Measurements from ENCODE around the gene ADARB2. TPM values are rescaled to one million over a fixed set of nuclear protein-coding genes. Genes with fewer than 3 reads are reported as not detected.
"Not testable (repeated sequence)": the region's sequence is repeated elsewhere in the genome, so short reads cannot be mapped to it uniquely, and the experiment has no call there.

ADARB2 gene
- total RNA-seq, 4 donors from 2014 or later = 0.13 to 6.1 (median 0.57) TPM

- no peak for DNase-seq (ENCODE audit: low spot score)
- ATAC-seq (ENCODE audit: low FRiP score) = no peak
Measured at GRCh38 chr10:1774796-1775195, 37.5 kb upstream of the ADARB2 start.

DNA sequence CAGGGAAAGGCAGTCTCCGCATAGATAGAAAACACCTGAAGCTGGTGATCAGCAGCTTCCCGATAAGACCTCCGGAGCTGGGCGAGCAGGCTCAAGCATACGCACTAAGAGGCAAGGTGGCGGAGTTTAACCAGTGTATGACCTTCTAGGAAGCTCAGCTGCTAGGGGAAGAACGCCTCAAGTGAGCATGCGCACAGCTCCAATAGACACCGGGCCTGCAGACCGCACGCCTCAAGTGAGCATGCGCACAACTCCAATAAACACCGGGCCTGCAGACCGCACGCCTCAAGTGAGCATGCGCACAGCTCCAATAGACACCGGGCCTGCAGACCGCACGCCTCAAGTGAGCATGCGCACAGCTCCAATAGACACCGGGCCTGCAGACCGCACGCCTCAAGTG, 35.9 kb upstream of the ADARB2 start:
- ATAC-seq (ENCODE audit: low FRiP score) = not testable (repeated sequence)

More at GRCh38 chr10:1774796-1775195, 37.5 kb upstream of the ADARB2 start:
- TF ChIP-seq CTCF (IDR thresholded peaks at IDR 0.05) = no peak

DNA sequence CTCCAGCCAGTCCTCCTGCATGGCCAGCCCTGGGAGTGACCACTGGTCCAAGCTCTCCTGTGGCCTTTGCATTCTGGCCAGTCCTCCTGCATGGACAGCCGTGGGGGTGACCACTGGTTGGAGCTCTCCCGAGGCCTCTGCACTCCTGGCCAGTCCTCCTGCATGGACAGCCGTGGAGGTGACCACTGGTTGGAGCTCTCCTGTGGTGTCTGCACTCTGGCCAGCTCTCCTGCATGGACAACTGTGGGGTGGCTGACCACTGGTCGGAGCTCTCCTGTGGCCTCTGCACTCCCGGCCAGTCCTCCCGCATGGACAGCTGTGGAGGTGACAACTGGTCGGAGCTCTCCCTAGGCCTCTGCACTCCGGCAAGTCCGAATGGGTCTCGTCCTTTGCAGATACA, 28.7 kb upstream of the ADARB2 start:
- no peak for TF ChIP-seq CTCF (IDR thresholded peaks at IDR 0.05)
- ATAC-seq (ENCODE audit: low FRiP score) (no peak), DNase-seq (ENCODE audit: low spot score) (no peak)

More for the DNA sequence above, 35.9 kb upstream of the ADARB2 start:
- not testable (repeated sequence) for DNase-seq (ENCODE audit: low spot score)

- DNase-seq (ENCODE audit: low spot score) (no peak), ATAC-seq (ENCODE audit: low FRiP score) (no peak)
Measured at GRCh38 chr10:1762076-1762475, 24.8 kb upstream of the ADARB2 start.

DNA sequence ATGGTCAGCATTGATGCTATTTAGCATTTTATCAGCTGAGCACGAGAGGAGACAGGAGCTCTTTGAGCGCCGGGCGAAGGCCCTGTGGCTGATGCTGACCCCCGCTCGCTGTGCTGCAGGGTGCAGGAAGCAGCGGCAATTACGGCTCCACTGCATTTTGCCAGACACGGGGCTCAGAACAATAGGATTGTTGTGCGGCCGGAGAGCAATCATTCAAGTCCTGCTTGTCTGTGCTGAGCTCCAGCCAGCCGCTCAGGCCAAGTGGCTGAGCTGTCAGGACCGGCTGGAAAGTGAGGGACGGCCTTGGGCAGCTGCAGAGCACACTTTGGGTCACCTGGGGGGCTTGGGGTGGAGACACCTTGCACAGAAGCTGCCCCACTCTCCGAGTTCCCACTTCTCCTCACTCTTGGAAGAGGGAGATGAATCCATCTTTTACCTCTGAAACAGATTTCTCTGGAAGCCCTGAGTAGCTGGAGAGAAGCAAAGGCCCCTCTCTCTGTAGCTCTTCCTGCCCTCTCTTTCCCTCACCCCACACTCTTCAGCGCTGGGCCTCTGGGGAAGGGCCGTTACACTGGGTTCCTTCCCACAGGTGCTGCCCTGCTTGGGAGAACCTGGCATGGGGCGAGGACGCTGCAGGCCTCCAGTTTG, 17.3 kb upstream of the ADARB2 start:
- ATAC-seq (ENCODE audit: low FRiP score) = no peak
- no peak for TF ChIP-seq CTCF (IDR thresholded peaks at IDR 0.05)
- no peak for DNase-seq (ENCODE audit: low spot score)

More at GRCh38 chr10:1762076-1762475, 24.8 kb upstream of the ADARB2 start:
- TF ChIP-seq CTCF (IDR thresholded peaks at IDR 0.05) = no peak

- DNase-seq (ENCODE audit: low spot score) (no peak), ATAC-seq (ENCODE audit: low FRiP score) (no peak)
- no peak for TF ChIP-seq CTCF (IDR thresholded peaks at IDR 0.05)
Measured at GRCh38 chr10:1752153-1752552, 14.8 kb upstream of the ADARB2 start.

DNA sequence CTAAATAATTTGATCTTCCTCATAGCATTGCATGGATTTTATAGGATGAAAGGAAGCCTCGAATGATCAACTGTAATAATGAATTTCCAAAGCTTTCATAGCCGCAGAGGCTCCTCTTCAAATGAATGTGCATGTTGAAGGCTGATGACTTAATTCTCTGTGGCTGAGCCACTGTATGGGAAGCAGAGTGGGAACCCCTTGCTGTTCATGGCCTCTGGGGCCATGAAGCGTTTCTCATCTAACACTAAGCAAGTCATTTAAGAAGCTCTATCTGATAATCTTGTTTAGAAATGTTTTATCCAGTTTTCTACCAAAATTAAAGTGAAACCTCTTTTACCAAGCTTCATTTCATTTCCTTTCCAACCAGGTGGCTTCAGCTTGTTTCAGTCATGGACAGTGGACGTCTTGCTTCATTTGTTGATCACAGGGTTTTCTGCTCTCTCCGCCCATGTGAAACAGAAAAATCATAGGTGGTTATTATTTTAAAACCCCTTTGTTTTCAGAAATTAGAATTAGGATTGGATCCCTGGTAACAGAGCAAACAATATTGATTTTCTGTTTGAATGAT, 10.3 kb upstream of the ADARB2 start:
- TF ChIP-seq CTCF (IDR thresholded peaks at IDR 0.05) = no peak
- ATAC-seq (ENCODE audit: low FRiP score) = no peak
- DNase-seq (ENCODE audit: low spot score) = no peak
